Measurements from ENCODE around the gene UBA3.

UBA3 gene

DNA sequence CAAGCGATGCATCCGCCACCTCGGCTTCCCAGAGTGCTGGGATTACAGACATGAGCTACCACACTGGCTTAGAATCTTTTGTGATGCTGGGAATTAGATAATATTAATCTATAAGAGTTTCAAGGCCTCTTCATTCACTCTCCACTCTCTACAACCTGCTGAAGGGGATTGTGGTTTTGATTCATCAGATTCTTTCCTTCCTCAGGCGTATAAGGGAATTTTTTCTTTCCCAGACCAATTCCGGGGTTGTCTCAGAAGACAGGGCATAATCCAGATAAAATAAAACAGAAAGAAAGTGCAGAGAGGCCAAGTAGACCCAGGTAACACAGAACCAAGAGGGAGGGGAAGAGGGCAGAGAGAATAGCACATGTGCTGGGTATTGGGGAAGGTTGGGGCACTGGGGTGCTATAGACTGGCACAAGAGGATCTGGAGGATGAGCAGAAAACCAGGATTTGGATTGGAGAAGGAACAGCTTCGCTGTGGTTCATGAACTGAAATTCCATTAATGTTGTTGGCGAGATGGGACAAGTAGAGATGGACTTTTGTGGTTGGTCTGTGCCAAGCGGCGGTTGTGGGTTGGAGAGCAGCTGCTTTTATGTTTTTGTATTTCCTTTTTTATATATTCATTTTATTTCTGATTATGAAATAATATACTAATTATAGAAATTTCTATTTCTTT lies 17.4 kb upstream of the UBA3 start:
- no peak for DNase-seq

DNA sequence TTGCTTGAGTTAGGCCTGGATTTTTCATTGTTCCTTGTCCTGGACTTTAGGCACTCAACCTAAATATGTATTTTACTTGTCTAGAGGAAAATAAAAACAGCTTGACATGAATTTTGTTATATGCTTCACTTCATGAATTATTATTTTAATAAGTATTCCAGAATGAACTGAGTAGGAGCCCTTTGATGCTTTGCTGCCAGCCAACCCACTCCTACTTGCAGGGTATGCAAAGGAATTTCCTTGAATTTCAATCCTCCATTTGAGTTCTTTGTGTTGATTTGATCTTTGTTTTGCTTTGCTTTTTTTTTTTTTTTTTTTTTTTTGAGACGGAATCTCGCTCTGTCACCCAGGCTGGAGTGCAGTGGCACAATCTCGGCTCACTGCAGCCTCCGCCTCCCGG lies 16.1 kb upstream of the UBA3 start:
- DNase-seq: no peak

GRCh38 chr3:69095636-69096035 lies 15.5 kb upstream of the UBA3 start:
- DNase-seq: no peak

DNA sequence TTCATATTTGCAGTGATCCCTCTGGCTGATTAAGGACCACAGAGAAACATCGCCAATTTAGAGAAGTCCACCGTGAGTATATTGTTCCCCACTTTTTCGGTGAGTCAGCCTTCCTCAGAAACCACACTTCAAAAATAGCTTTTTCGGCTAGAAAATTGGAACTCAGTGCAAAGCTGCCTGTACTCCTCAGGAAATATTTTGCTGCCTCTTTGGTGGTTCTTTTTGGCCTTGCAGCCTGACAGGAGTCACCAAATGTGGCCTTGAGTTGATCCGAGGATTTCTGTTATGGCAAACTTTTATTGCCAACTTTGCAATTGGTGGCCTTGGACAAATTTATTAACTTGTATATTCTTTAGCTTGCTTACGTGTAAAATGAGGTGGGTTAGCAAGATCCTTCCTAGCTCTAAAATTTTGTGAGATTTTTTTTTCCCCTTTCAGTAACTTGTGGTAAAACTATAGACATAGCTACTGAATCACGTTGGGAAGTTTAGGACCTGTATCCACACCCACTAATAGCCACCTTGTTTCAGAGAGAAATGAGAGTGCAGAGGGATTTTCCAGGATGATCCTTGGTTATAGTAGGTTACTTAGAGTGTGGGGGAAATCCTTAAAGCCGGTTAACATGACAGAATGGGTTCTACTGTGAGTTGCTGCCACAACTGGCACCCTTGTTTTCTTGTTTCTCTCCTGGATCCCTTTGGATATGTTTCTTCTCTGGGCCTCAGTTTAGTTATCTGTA lies 14.5 kb upstream of the UBA3 start:
- DNase-seq: no peak

- no peak for DNase-seq
These were observed 11.9 kb upstream of the UBA3 start for GRCh38 chr3:69092030-69092516.

DNA sequence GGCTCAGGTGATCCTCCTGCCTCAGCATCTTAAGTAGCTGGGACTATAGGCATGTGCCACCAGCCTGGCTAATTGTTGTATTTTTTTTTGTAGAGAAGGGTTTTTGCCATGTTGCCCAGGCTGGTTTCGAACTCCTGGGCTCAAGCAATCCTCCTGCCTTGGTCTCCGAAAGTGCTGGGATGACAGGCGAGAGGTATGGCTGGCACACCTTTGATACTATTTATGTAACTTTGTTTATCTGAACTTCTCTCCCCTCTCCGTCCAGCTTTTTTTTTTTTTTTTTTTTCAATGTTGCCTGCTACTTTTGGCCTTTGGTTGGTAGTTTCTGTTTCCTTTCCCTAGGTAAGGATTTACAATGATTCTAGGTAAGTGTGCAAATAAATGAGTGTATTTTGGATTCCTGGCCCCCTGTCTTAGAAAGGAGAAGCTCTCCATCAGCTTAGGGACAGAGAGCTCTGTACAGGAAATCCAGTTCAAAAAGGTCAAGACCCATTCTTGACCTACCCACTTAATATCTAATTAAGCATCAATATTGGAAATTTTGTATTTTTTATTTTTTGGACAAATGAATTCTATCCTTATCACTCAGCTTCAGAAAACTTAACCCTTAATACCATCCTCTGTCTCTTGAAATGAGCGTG lies 11.3 kb upstream of the UBA3 start:
- DNase-seq: no peak

- no peak for DNase-seq
These were observed 9.9 kb upstream of the UBA3 start for GRCh38 chr3:69090021-69090420.

DNA sequence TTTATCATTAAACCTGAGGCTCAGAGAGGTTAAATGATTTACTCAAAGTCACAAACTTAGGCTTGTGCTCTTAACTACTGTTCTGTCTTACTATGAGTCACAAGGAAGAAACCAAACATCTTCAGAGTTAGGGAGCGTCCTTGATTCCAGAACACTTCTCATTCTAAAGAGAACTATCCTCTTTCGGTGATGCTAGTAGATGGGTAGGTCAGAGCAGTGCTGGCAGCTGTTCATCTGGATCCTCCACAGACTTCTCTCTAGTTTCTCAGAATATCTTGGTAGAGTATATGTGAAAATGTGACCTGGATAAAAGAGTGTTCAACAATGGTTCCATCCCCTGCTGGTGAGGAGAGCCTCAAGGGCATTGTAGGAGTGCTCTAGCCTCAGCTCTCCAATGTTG lies 7.9 kb upstream of the UBA3 start:
- DNase-seq: no peak

- DNase-seq: no peak
These were observed 7.0 kb upstream of the UBA3 start for GRCh38 chr3:69087030-69087791.

DNA sequence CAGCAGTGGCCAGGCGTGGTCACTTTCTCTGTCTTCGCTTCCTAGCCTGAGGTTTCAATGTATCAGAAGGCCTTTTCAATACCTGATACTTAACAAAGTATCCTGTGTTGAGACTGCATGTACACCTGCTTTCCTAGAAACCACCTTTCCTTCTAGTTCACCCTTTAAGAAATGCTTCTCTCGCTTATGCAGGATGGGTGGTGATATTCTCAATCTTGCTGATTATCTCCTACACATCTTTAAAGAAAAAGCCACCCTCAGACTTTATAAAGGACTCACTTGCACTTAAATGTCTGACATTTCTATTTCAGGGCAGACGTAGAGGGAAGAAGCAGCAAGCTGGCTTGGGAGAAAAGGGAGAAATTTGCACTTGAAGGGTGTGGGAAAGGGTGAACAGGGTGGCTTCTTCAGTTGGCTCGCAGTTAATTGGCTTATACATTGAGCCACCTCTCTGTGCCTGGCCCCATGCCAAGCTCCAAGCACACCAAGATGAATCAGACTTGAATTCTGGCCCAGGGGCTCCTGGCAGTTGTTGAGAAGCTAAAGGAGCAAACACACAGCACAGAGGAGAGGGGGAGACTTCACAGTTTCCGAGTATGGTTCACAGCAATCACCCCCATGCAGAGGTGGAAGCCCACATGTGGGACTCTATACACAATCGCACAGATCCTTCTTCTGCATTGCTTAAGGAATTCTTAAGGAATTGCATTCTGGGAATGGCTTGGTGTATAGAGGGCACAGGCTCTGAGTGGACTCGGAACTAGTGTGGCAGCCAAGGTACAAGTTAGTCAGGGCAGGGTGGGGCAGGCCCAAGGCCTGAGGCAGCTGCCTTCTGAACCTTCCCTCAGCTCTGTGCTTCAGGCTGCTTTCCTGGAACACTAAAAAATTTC lies 5.9 kb upstream of the UBA3 start:
- DNase-seq: peak in 1 of 2 experiments; percentile 20

DNA sequence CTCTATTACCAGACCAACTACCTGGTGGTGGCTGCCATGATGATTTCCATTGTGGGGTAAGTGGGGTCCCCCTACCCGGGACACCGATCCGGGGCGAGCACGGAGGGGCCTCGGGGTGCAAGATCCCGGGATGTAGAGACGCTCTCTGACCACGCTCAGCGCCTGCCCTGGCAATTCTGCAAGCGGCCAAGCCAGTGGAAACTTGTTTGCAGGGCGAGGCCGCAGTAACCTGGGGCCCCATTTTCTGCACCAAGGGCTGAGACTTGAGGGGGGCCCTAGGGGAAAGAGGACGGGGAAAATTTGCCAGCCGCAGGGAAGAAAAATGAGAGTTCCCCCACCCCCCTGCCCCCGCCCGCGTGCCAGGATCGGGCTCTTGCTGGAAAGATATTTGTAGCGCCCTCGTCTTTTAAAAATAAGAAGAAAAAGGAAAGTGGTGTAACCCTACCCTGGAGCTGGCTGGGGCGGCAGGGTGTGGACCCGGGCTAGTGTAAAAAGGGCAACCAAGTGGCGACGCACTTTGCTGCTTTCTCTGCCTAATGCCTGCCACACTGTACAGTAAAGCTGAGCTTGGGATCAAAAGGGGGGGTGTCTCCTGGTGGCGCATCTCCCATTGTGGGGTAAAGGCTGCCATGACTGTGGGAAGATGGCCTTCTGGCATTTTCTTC lies 5.1 kb upstream of the UBA3 start:
- DNase-seq: no peak

DNA sequence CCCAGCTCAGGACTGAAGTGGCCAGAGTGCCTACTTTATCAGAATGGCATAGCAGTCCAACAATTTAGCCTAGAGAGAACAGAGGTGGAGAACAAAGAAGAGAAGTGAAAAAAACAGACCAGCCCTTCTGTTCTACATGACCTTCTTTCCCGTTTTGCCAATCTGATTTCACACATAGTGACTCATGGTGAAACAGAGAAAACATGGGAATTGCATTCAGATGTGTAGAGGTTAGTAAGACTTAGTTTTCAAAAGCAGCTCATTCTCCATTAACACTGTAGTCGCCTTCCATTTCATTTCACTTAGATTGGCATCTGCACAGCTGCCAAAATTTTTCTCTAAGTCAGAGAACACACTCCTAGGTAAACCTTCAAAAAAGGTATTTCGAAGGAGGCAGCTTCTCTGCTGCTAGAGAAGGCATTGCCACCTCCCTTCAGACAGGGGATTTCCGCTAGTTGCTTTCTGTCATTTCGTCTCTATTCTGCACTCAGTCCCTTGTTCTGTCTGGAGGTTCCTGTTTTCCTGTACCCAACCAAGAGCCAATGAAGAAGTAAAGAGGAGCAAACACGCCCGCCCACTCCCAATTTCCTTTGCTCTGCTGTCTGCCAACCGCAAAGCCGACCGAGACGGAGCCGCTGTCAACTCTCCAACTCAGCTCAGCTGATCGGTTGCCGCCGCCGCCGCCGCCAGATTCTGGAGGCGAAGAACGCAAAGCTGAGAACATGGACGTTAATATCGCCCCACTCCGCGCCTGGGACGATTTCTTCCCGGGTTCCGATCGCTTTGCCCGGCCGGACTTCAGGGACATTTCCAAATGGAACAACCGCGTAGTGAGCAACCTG lies 4.4 kb upstream of the UBA3 start, which contains the start of gene ARL6IP5:
TSS of gene ARL6IP5 (plus strand) at position 612 of the 842 bp plus-strand sequence. CDS start at position 723, 111 bp downstream.
- peak; percentile 55 to 79 for DNase-seq

DNA sequence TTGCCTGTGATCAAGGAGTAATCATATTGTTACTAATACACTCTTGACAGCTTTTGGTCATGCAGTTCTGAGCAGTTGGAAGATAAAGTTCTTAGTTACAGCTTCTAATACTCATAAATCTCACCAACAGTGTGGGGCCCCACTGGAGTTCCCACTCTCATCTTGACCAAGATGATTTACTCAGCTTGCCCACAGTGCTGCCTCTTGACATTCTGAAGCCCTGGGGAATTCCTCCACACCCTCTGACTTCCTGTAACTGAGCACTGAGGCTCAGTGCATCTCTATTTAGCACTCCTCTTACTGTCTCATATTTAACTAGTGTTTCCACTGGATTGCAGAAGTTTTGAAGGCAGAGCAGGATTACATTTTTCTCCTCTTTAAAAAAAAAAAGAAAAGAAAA lies 2.6 kb upstream of the UBA3 start:
- no peak for DNase-seq

GRCh38 chr3:69082361-69082760 lies 2.2 kb upstream of the UBA3 start:
- no peak for DNase-seq

DNA sequence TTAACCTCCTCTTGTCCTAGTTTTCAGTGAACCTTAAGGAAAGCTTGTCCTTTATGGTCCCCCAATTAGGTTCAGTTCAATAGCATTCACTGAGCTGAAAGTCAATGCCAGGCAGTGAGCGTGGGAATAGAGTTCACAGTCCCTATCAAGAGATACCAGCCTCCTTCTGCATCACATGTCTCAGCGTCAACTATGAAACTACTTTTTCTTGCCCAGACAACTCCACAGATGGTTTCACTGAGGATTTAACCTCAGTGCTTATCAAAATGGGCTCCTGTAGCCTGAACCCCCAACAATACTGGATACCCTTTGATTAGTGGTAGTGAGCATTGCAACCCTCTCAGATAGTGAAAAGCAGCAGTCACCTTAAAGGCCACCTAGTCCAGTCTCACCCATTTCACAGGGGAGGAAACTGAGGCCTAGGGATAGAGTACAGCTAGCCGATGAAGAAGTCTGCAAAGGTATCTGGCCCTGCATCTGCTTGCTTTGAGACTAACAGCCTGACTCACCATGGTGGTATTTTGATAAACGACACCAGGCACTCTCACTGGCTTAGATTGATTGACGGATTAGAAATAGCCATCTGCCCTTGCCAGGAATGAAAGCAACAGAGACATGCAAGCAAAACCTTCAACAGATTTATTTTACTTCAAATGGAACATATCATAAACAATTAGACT lies 1.6 kb upstream of the UBA3 start:
- DNase-seq: no peak

DNA sequence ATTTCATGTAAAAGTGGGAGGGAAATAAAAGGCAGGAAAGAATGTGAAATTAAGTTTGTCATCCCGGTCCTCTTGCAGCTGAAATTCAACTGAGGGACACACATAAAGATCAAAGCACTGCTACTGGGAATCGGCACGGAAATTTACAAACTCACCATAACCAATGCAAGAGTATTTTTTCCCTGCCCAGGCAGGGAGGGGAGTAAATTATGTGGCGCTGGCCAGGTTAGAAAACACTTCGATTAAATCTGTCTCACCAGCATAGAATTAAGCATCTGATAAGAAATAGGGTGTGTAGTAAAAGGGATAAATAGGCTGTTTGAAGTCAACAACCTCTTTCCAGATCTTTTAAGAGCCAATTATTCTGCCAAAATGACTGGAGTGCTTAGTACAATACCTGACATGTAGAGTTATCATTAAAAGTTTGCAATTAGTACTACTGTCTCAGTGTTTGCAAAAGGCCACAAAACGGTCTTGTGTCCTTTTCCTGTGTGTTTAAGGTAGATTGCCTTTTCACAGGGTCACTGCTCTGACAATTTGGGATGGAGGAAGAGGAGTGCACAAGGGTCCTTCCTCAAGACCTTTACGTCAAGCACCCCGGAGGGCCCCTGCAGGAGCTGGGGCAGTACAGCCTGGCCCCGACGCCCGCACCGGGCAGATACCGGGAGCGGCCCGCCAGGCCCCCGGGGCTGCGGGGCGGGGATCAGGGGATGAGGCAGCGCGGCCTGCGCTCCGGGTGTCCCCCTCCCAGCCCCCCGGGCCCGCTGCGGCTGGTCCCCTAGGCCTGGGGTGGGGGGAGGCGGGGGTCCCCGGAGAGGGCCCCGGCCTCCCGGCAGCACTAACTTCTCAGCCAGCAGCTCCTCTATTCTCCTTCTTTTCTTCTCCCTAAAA lies 651 bp downstream of the UBA3 start:
- DNase-seq: no peak

GRCh38 chr3:69072928-69073327 lies 7.2 kb downstream of the UBA3 start:
- no peak for DNase-seq

DNA sequence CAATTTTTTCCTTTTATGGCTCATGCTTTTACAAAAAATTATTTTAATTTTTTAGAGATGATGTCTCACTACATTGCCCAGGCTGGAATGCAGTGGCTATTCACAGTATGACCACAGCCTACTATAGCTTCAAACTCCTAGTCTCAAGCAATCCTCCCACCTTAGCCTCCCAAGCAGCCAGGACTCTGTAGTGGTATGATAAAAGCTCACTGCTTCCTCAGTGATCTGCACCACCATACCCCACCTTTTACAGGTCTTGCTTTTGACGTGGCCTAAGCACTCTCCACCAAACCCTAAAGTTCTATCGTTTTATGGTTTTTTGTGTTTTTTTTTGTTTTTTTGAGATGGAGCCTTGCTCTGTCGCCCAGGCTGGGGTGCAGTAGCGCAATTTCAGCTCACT lies 14.0 kb downstream of the UBA3 start:
- no peak for DNase-seq
